Loucy (cell line): ENCODE results near the gene PPP1R14C.

Experiments used
- CTCF ChIP-seq: fragments of 200-600 bp; sonication (generic); conservative IDR thresholded peaks from 2 replicates; pipeline ENCODE4 v1.5.1; 2014; ENCODE audit warnings: mild to moderate bottlenecking, antibody characterized with exemption, low read length
- EZH2phosphoT487 ChIP-seq: fragments of 200-600 bp; IDR thresholded peaks from 2 replicates; pipeline ENCODE4 v1.6.1; 2018; ENCODE audit warnings: antibody characterized with exemption, mild to moderate bottlenecking, moderate library complexity, borderline replicate concordance

- no peak for TF ChIP-seq CTCF
- TF ChIP-seq EZH2phosphoT487: no peak
These were observed 96.1 kb downstream of the PPP1R14C start for GRCh38 chr6:150238846-150239407.
